ENCODE measurements around the gene FKBP7.

DNA sequence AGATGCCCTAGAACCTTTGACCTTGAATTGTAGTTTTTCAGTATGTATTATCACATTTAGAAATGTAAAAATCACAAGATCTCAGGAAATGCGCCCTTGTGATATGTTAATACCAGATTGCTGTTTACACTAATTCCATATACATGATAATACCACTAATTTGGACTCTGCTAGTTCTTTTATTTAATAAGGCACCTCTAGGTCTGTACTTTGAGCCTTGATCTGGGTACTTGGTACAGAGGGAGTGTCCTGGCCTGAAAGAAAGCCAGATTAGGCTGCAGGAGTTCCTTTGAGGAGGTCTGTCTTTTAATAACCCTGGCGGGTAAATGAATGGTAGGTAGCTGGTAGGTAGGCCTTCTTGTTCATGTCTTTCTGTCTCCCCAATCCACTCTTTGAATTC lies 28.1 kb upstream of the FKBP7 start:
- TF ChIP-seq, protein P1, sequence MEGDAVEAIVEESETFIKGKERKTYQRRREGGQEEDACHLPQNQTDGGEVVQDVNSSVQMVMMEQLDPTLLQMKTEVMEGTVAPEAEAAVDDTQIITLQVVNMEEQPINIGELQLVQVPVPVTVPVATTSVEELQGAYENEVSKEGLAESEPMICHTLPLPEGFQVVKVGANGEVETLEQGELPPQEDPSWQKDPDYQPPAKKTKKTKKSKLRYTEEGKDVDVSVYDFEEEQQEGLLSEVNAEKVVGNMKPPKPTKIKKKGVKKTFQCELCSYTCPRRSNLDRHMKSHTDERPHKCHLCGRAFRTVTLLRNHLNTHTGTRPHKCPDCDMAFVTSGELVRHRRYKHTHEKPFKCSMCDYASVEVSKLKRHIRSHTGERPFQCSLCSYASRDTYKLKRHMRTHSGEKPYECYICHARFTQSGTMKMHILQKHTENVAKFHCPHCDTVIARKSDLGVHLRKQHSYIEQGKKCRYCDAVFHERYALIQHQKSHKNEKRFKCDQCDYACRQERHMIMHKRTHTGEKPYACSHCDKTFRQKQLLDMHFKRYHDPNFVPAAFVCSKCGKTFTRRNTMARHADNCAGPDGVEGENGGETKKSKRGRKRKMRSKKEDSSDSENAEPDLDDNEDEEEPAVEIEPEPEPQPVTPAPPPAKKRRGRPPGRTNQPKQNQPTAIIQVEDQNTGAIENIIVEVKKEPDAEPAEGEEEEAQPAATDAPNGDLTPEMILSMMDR (IDR thresholded peaks at IDR 0.05) = no peak
- no peak for TF ChIP-seq POLR2A (IDR thresholded peaks at IDR 0.05)
